Liver (tissue), 9 donors: ENCODE measurements around the gene DIO2. TPM values are rescaled to one million over a fixed set of nuclear protein-coding genes. Genes with fewer than 3 reads are reported as not detected.

Source experiments
- DNase-seq: peaks from one replicate; pipeline ENCODE4 v3.0.0-alpha.2; 2017; ENCODE audit warnings: low spot score
- H3K27ac ChIP-seq, 2 donors: one replicate each; pipeline ENCODE4 v1.7.0; 2013; ENCODE audit warnings: inconsistent platforms in 2 of 2, low read length in 2 of 2, control low read depth in 1 of 2, low read depth in 1 of 2, mild to moderate bottlenecking in 1 of 2
- H3K27me3 ChIP-seq, 4 donors: one replicate each; pipeline versions ENCODE4 v1.6.1 to v1.7.0; 2013; ENCODE audit warnings: low read length in 3 of 4, inconsistent platforms in 1 of 4, mild to moderate bottlenecking in 1 of 4, moderate library complexity in 1 of 4; ENCODE audit not compliant: control insufficient read depth in 4 of 4, insufficient read depth in 4 of 4
- H3K36me3 ChIP-seq, 4 donors: one replicate each; pipeline versions ENCODE4 v1.6.1 to v1.7.0; 2013; ENCODE audit warnings: low read length in 3 of 4, mild to moderate bottlenecking in 3 of 4, low read depth in 1 of 4, moderate library complexity in 1 of 4; ENCODE audit not compliant: control insufficient read depth in 4 of 4, insufficient read depth in 3 of 4
- H3K4me1 ChIP-seq, 4 donors: one replicate each; pipeline versions ENCODE4 v1.6.1 to v1.7.0; 2013; ENCODE audit warnings: low read length in 3 of 4, mild to moderate bottlenecking in 3 of 4, moderate library complexity in 1 of 4; ENCODE audit not compliant: control insufficient read depth in 4 of 4, insufficient read depth in 4 of 4
- H3K4me3 ChIP-seq, 3 donors: one replicate each; pipeline versions ENCODE4 v1.6.1 to v1.7.0; 2013; ENCODE audit warnings: low read length in 3 of 3, control low read depth in 1 of 3, low read depth in 1 of 3, mild to moderate bottlenecking in 1 of 3
- H3K9ac ChIP-seq, 2 donors: one replicate each; pipeline ENCODE4 v1.7.0; 2013; ENCODE audit warnings: low read length in 2 of 2, mild to moderate bottlenecking in 2 of 2, moderate library complexity in 2 of 2, control low read depth in 1 of 2, low read depth in 1 of 2
- H3K9me3 ChIP-seq, 4 donors: one replicate each; pipeline versions ENCODE4 v1.6.1 to v1.7.0; 2013; ENCODE audit warnings: low read length in 3 of 4; ENCODE audit not compliant: control insufficient read depth in 4 of 4
- ATF3 ChIP-seq: IDR thresholded peaks from 2 replicates; pipeline ENCODE4 v1.6.1; 2016; ENCODE audit warnings: antibody characterized with exemption
- EGR1 ChIP-seq, 2 donors: IDR thresholded peaks; 2 replicates each; pipeline ENCODE4 v1.6.1; 2016 to 2018; ENCODE audit warnings: antibody characterized with exemption in 2 of 2, low read depth in 2 of 2
- FOXA1 ChIP-seq: IDR thresholded peaks from 2 replicates; pipeline ENCODE4 v1.6.1; 2016; ENCODE audit warnings: antibody characterized with exemption
- FOXA2 ChIP-seq: IDR thresholded peaks from 2 replicates; pipeline ENCODE4 v1.6.1; 2016; ENCODE audit warnings: antibody characterized with exemption
- GABPA ChIP-seq, 2 donors: IDR thresholded peaks in 1 of 2; conservative IDR thresholded peaks in 1 of 2; 2 replicates each; pipeline ENCODE4 v1.6.1; 2016; ENCODE audit warnings: antibody characterized with exemption in 2 of 2, mild to moderate bottlenecking in 1 of 2, moderate library complexity in 1 of 2
- HNF4A ChIP-seq, 2 donors: conservative IDR thresholded peaks; 2 replicates each; pipeline ENCODE4 v1.6.1; 2016; ENCODE audit warnings: antibody characterized with exemption in 2 of 2, mild to moderate bottlenecking in 2 of 2
- JUND ChIP-seq, 2 donors: IDR thresholded peaks; 2 replicates each; pipeline ENCODE4 v1.6.1; 2016; ENCODE audit warnings: antibody characterized with exemption in 2 of 2
- MAX ChIP-seq: IDR thresholded peaks from 2 replicates; pipeline ENCODE4 v1.6.1; 2016; ENCODE audit warnings: antibody characterized with exemption
- NR2F2 ChIP-seq: IDR thresholded peaks from 2 replicates; pipeline ENCODE4 v1.6.1; 2016; ENCODE audit warnings: antibody characterized with exemption
- REST ChIP-seq: IDR thresholded peaks from 2 replicates; pipeline ENCODE4 v1.6.1; 2016; ENCODE audit warnings: antibody characterized with exemption, mild to moderate bottlenecking
- SP1 ChIP-seq: IDR thresholded peaks from 2 replicates; pipeline ENCODE4 v1.6.1; 2018; ENCODE audit warnings: antibody characterized with exemption, mild to moderate bottlenecking
- WGBS: extraction: QIAGEN DNeasy Blood & Tissue Kit; methylation state at CpG from one replicate; pipeline ENCODE4 v1.1.7; 2013; 5-methylcytosine and 5-hydroxymethylcytosine counted together
- polyA plus RNA-seq, 2 donors: library from polyadenylated mRNA; stranded (reverse) in 1 of 2; unstranded in 1 of 2; fragments of 200-250 nt in 1 of 2; fragments of >200 nt in 1 of 2; fragmentation: Nextera tagmentation in 1 of 2; extraction: Ambion mirVana in 1 of 2; gene quantifications; one replicate each; pipeline versions ENCODE4 v1.2.1 to v1.2.3, GENCODE V29; 2013 to 2015
- total RNA-seq, 2 donors: library from RNA; depleted of rRNA; stranded (reverse); fragments of >200 nt; gene quantifications; one replicate each; pipeline ENCODE4 v1.2.3, GENCODE V29; 2014
- donor health status: healthy.
- donor health status: healthy.
- donor health status: healthy.
- donor health status: healthy.
- donor health status: healthy.

Gene DIO2
- under 1 TPM; under 0.01 to 0.23 TPM for total RNA-seq
- under 1 TPM in 1 of 2 donors, not detected in 1; 0.02 TPM for polyA plus RNA-seq

- H3K4me3 ChIP-seq: no peak within 1 kb of the TSS
- DNase-seq: no peak
- WGBS: 48% methylated on average over 17 of the region's 17 CpGs
- TF ChIP-seq FOXA1 (no peak), ATF3 (no peak), HNF4A (conservative IDR thresholded peaks at IDR 0.05) (no peak), REST (no peak), GABPA (IDR thresholded peaks at IDR 0.05 in 1 of 2, conservative IDR thresholded peaks at IDR 0.05 in 1 of 2) (no peak), MAX (no peak), NR2F2 (no peak), JUND (IDR thresholded peaks at IDR 0.05) (no peak), EGR1 (IDR thresholded peaks at IDR 0.05; ENCODE audit: low read depth in 2 of 2) (no peak), SP1 (no peak)
- no peak within 1 kb of the TSS for H3K9ac ChIP-seq
- no peaks in the 10 kb centered on the region for H3K9me3 ChIP-seq
- H3K27ac ChIP-seq: no peak within 1 kb of the TSS
- no peaks in the 10 kb centered on the region for H3K36me3 ChIP-seq
- no peaks in the 10 kb centered on the region for H3K27me3 ChIP-seq
- peaks cover 0 to 3% (median 0%) of the 10 kb centered on the region in 4 donors for H3K4me1 ChIP-seq
Observed at GRCh38 chr14:80211153-80212022, at the start of gene DIO2. Gene DIO2 (minus strand): TSS chr14:80211504. CDS start chr14:80211472, 32 bp downstream.

GRCh38 chr14:80260645-80261044 lies 49.3 kb upstream of the DIO2 start:
- Histone ChIP-seq H3K4me1 (no peaks in the 10 kb centered on the region), H3K27ac (no peak overlapping the region), H3K27me3 (peaks cover 0 to 4% (median 0%) of the 10 kb centered on the region in 4 donors), H3K36me3 (no peaks in the 10 kb centered on the region), H3K9ac (no peak overlapping the region), H3K4me3 (no peak overlapping the region), H3K9me3 (no peaks in the 10 kb centered on the region)
- no peak for DNase-seq
- 78% methylated on average over 5 of the region's 5 CpGs for WGBS
- TF ChIP-seq JUND (IDR thresholded peaks at IDR 0.05) (no peak), EGR1 (IDR thresholded peaks at IDR 0.05; ENCODE audit: low read depth in 2 of 2) (no peak)

- TF ChIP-seq MAX (no peak), HNF4A (conservative IDR thresholded peaks at IDR 0.05) (no peak), FOXA2 (no peak)
- Histone ChIP-seq H3K4me3 (no peak overlapping the region), H3K36me3 (no peaks in the 10 kb centered on the region), H3K27ac (no peak overlapping the region), H3K9ac (no peak overlapping the region), H3K9me3 (peaks cover 0 to 5% (median 3%) of the 10 kb centered on the region in 4 donors), H3K4me1 (no peaks in the 10 kb centered on the region), H3K27me3 (no peaks in the 10 kb centered on the region)
- 74% methylated on average over 2 of the region's 2 CpGs for WGBS
- no peak for DNase-seq
Observed at GRCh38 chr14:80239631-80240030, 28.3 kb upstream of the DIO2 start.
